DND-41 (cell line): ENCODE measurements around the gene KY.

ENCODE experiments used
- ATAC-seq: fragments of 200-7000 bp; cut with Tn5 transposase; 3 replicates; pipeline ENCODE4 v1.9.1; 2021; ENCODE audit warnings: low read depth; ENCODE audit not compliant: insufficient read depth
- DNase-seq: peaks from one replicate; pipeline ENCODE4 v3.0.0-alpha.2; 2020
- H2AFZ ChIP-seq: 2 replicates; pipeline ENCODE4 v1.6.0; 2012; ENCODE audit warnings: low read depth, low read length
- H3K27ac ChIP-seq: 2 replicates; pipeline ENCODE4 v1.5.1; 2012; ENCODE audit warnings: low read length, inconsistent platforms
- H3K27me3 ChIP-seq: fragments of 200-600 bp; sonication (generic); 2 replicates; pipeline ENCODE4 v1.6.0; 2012; ENCODE audit warnings: low read length, mild to moderate bottlenecking, inconsistent platforms; ENCODE audit not compliant: insufficient read depth, poor library complexity
- H3K36me3 ChIP-seq: 2 replicates; pipeline ENCODE4 v1.5.1; 2012; ENCODE audit warnings: low read length, inconsistent platforms; ENCODE audit not compliant: insufficient read depth
- H3K4me1 ChIP-seq: 2 replicates; pipeline ENCODE4 v1.5.1; 2012; ENCODE audit warnings: mild to moderate bottlenecking, low read length; ENCODE audit not compliant: insufficient read depth
- H3K4me2 ChIP-seq: 2 replicates; pipeline ENCODE4 v1.6.0; 2012; ENCODE audit warnings: mild to moderate bottlenecking, moderate library complexity, low read length, inconsistent platforms; ENCODE audit not compliant: insufficient read depth
- H3K4me3 ChIP-seq, 2 experiments: fragments of 200-600 bp in 1 of 2; shearing (Covaris generic) in 1 of 2; 2 replicates each; pipeline ENCODE4 v1.5.1; 2012 to 2016; ENCODE audit warnings: inconsistent platforms in 2 of 2, low read length in 2 of 2, mild to moderate bottlenecking in 2 of 2, low read depth in 1 of 2, moderate library complexity in 1 of 2
- H3K79me2 ChIP-seq: 2 replicates; pipeline ENCODE4 v1.6.0; 2012; ENCODE audit warnings: low read length, inconsistent platforms; ENCODE audit not compliant: insufficient read depth
- H3K9ac ChIP-seq: 2 replicates; pipeline ENCODE4 v1.6.0; 2012; ENCODE audit warnings: low read depth, mild to moderate bottlenecking, inconsistent platforms, low read length, moderate library complexity
- H3K9me3 ChIP-seq: 2 replicates; pipeline ENCODE4 v1.5.1; 2012; ENCODE audit warnings: low read length, moderate library complexity, mild to moderate bottlenecking, inconsistent platforms; ENCODE audit not compliant: insufficient read depth, severe bottlenecking
- H4K20me1 ChIP-seq: 2 replicates; pipeline ENCODE4 v1.6.0; 2012; ENCODE audit warnings: low read length; ENCODE audit not compliant: insufficient read depth
- CTCF ChIP-seq: IDR thresholded peaks from 2 replicates; pipeline ENCODE4 v1.5.1; 2012; ENCODE audit warnings: borderline replicate concordance, low read length, moderate library complexity, mild to moderate bottlenecking; ENCODE audit not compliant: poor library complexity, severe bottlenecking; ENCODE audit errors: extremely low read depth
- EZH2 ChIP-seq: IDR thresholded peaks from 3 replicates; pipeline ENCODE4 v1.6.1; 2012; ENCODE audit warnings: borderline replicate concordance, low read depth, mild to moderate bottlenecking, moderate library complexity, low read length, inconsistent platforms; ENCODE audit not compliant: severe bottlenecking

Gene KY

GRCh38 chr3:134645515-134645914 lies 5.3 kb downstream of the KY start:
- Histone ChIP-seq H3K36me3 (no peaks in the 10 kb centered on the region), H3K4me2 (no peak overlapping the region), H3K27ac (no peak overlapping the region), H3K9me3 (no peaks in the 10 kb centered on the region), H3K4me3 (no peak overlapping the region), H3K4me1 (no peaks in the 10 kb centered on the region), H3K9ac (no peak overlapping the region), H2AFZ (no peak overlapping the region), H4K20me1 (no peaks in the 10 kb centered on the region), H3K79me2 (no peaks in the 10 kb centered on the region), H3K27me3 (no peaks in the 10 kb centered on the region)
- no peak for ATAC-seq
- DNase-seq = no peak
- TF ChIP-seq CTCF (no peak), EZH2 (no peak)

GRCh38 chr3:134644731-134645514 lies 5.9 kb downstream of the KY start:
- no peak overlapping the region for H2AFZ ChIP-seq
- H3K79me2 ChIP-seq = no peaks in the 10 kb centered on the region
- TF ChIP-seq EZH2 = no peak
- TF ChIP-seq CTCF = no peak
- no peak overlapping the region for H3K4me2 ChIP-seq
- no peaks in the 10 kb centered on the region for H3K4me1 ChIP-seq
- H3K4me3 ChIP-seq = no peak overlapping the region
- no peaks in the 10 kb centered on the region for H3K36me3 ChIP-seq
- H3K9me3 ChIP-seq = no peaks in the 10 kb centered on the region
- no peak overlapping the region for H3K9ac ChIP-seq
- no peak for ATAC-seq
- H3K27ac ChIP-seq = no peak overlapping the region
- no peak for DNase-seq
- H3K27me3 ChIP-seq = no peaks in the 10 kb centered on the region
- no peaks in the 10 kb centered on the region for H4K20me1 ChIP-seq

GRCh38 chr3:134643150-134643675 lies 7.6 kb downstream of the KY start:
- ATAC-seq = no peak
- Histone ChIP-seq H3K4me2 (no peak overlapping the region), H3K79me2 (no peaks in the 10 kb centered on the region)

More at GRCh38 chr3:134643150-134643675, 7.6 kb downstream of the KY start:
- Histone ChIP-seq H2AFZ (no peak overlapping the region), H3K9me3 (no peaks in the 10 kb centered on the region), H4K20me1 (no peaks in the 10 kb centered on the region), H3K36me3 (no peaks in the 10 kb centered on the region), H3K4me1 (no peaks in the 10 kb centered on the region), H3K27me3 (peaks cover 3% of the 10 kb centered on the region), H3K27ac (no peak overlapping the region), H3K4me3 (no peak overlapping the region), H3K9ac (no peak overlapping the region)
- no peak for TF ChIP-seq CTCF
- TF ChIP-seq EZH2 = no peak
- no peak for DNase-seq
